ENCODE measurements around the gene EIF5A.

Gene EIF5A

GRCh38 chr17:7361906-7362305, 54.5 kb downstream of the EIF5A start:
- no peak for DNase-seq (ENCODE audit: low spot score)
- TF ChIP-seq CTCF (IDR thresholded peaks at IDR 0.05; ENCODE audit: borderline replicate concordance, control extremely low read depth, extremely low read depth, insufficient read depth, missing control alignments): no peak
- in situ Hi-C loops (cut with MboI; ENCODE audit: low sequenced_read_pairs, unreplicated experiment): no loop called here
